AG09319 (cell line): ENCODE data around the gene SPRED3.

Experiments used
- DNase-seq: peaks from one replicate; pipeline ENCODE4 v3.0.0-alpha.2; 2010; ENCODE audit warnings: low read depth; ENCODE audit errors: extremely low read depth
- TF ChIP-seq, protein P1 (sequence below): IDR thresholded peaks from 2 replicates; pipeline ENCODE4 v1.5.1; 2011; ENCODE audit warnings: low read depth, mild to moderate bottlenecking, inconsistent platforms, low read length, moderate library complexity

SPRED3 gene

DNA sequence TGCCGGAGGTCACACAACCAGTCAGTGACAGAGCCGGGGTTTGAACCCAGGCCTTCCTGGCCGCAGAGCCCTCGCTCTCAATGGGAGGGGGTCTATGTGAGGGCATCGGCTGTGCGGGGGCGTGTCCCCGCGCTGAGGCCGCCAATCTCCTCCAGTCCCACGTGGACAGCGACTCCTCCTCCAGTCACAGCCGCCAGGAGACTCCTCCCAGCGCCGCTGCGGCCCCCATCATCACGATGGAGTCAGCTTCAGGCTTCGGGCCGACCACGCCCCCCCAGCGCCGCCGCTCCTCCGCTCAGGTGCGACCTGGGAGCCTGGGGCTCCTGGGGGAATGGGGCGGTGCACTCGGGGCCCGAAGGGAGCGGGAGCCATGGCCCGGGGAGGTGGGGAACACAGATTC, 6.0 kb downstream of the SPRED3 start:
- TF ChIP-seq, protein P1, sequence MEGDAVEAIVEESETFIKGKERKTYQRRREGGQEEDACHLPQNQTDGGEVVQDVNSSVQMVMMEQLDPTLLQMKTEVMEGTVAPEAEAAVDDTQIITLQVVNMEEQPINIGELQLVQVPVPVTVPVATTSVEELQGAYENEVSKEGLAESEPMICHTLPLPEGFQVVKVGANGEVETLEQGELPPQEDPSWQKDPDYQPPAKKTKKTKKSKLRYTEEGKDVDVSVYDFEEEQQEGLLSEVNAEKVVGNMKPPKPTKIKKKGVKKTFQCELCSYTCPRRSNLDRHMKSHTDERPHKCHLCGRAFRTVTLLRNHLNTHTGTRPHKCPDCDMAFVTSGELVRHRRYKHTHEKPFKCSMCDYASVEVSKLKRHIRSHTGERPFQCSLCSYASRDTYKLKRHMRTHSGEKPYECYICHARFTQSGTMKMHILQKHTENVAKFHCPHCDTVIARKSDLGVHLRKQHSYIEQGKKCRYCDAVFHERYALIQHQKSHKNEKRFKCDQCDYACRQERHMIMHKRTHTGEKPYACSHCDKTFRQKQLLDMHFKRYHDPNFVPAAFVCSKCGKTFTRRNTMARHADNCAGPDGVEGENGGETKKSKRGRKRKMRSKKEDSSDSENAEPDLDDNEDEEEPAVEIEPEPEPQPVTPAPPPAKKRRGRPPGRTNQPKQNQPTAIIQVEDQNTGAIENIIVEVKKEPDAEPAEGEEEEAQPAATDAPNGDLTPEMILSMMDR = no peak
- DNase-seq = no peak

DNA sequence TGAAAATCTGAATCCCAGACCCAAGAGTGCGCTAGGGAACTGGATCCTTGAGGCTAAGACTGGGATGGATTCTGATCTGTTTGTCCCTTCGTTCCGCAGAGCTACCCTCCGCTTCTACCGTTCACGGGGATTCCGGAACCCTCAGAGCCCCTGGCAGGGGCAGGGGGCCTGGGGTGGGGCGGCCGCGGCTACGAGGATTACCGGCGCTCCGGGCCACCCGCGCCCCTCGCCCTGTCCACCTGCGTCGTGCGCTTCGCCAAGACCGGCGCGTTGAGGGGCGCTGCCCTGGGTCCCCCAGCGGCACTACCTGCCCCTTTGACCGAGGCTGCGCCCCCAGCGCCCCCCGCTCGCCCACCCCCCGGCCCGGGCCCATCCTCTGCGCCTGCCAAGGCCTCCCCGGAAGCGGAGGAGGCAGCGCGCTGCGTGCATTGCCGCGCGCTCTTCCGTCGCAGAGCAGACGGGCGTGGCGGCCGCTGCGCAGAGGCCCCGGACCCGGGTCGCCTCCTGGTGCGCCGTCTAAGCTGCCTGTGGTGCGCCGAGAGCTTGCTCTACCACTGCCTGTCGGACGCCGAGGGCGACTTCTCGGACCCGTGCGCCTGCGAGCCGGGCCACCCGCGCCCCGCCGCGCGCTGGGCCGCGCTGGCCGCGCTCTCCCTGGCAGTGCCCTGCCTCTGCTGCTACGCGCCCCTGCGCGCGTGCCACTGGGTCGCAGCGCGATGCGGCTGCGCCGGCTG, 7.1 kb downstream of the SPRED3 start:
- TF ChIP-seq, protein P1 = no peak
- no peak for DNase-seq

DNA sequence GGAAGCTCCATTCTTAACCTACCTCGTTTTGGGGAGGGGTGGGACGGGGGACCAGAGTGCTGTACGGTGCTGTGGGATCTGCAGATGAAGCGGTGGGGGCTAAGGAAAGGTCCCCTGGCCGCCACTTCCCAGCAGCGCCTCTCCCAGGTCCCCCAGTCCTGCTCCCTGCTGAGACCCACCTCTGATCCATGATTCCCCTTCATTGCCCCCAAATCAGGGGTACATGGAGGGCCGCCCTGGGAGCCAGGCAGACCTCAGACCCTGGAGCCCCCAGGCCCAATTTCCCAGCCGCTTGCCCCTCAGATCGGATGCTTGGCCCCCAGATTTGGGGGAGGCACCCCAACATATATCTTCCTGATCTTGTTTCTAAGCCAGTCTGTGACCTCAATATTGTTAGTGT, 10.6 kb downstream of the SPRED3 start:
- no peak for DNase-seq
- TF ChIP-seq, protein P1 = no peak

DNA sequence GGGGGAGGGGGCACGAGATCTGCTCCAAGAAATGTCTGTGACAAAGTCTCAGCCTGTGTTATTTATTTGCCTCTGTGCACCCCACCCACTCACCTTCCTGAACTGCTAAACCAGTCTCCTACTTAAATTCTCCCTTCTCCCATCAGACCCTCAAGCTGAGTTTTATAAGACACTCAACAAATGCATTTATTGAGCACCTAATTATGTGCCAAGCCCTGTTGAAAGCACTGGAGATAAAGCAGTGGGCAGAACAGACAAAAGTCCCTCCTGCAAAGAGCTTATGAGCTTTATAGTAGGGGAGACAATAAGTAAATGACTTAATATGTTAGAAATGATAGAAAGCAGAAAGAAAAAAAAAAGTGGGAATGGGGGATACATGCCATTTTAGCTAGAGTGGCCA, 11.0 kb downstream of the SPRED3 start:
- TF ChIP-seq, protein P1 = no peak
- DNase-seq = no peak

DNA sequence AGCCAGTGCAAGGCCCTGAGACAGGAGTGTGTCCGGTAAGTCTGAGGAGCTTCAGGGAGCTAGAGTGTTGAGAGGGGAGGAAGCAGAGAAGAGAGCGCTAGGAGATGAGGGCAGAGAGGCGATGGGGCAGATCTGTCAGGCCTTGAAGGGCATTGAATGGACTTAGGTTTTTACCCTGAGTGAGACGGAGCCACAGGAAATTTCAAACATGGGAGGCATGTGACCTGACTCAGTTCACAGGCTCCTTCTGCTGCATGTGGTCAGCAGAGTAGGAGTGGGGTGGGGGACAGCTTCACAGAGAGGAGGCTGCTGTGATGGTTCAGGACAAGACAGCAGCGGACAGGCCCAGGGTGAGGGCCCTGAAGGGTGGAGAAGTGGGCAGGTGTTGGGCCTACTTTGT, 11.9 kb downstream of the SPRED3 start:
- TF ChIP-seq, protein P1 = no peak
- no peak for DNase-seq

DNA sequence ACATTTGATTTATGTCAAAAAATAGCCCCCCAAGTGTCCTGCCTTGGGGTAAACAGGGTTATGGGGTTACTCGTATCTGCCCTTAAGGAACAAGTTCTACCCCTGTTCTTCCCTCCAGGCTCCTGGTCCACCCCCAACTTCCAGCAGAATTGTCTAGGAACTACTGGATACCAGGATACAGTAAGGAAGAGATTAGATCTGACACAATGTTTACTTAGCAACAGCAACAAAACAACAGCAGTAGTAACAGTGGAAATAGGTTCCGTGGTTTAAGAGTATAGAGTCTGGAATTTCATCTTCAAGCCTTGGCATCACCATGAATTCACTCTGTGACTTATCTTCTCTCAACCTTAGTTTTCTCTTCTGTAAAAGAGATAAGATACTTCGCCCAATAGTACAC, 12.7 kb downstream of the SPRED3 start:
- TF ChIP-seq, protein P1 = no peak
- DNase-seq = no peak

GRCh38 chr19:38402623-38402966, 14.1 kb downstream of the SPRED3 start:
- DNase-seq = no peak
- TF ChIP-seq, protein P1 = no peak
